ENCODE measurements around the gene ZMAT3. TPM values are rescaled to one million over a fixed set of nuclear protein-coding genes. Genes with fewer than 3 reads are reported as not detected.

Gene ZMAT3
- total and polyA plus RNA-seq, 2 of the 4 experiments (the other 2 are of a cell fraction): 11.7 to 14.3 TPM

DNA sequence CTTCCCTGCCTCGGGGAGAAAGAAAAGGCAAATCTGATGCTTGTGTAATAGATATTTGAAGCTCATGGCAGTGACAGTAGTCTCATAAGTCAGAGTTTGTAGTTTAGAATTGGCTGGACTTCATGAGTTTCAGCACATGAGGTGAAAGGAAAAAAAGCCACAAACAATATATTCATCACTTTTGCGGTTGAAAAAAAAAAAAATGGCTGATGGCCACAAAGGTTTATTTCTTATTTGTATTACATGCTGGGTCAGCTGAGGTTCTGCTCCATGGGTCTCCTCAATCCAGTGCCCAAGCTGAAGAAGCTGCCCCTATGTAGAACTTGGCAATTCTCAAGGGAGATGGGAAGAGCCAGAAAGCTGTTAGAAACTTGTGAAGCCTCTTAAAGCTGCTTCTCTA is 2.2 kb upstream of the ZMAT3 start:
- BruUV-seq (replicated peaks): no TSS peak
- POLR2A ChIA-PET (ENCODE audit: unreplicated experiment): no interaction called here

More for the DNA sequence above, 2.2 kb upstream of the ZMAT3 start:
- Histone ChIP-seq H2BK120ac (ENCODE audit: low read depth, low read length) (no peak overlapping the region), H3K9ac (ENCODE audit: low read depth, low read length) (no peak overlapping the region), H3K14ac (replicated peaks; ENCODE audit: low read depth, low read length) (no peak overlapping the region), H3K36me3 (ENCODE audit: control insufficient read depth, insufficient read depth, low read length) (no peaks in the 10 kb centered on the region), H2AK9ac (replicated peaks; ENCODE audit: low read depth, low read length, poor library complexity) (no peak overlapping the region), H2AK5ac (ENCODE audit: low read depth, low read length) (no peak overlapping the region), H4K91ac (ENCODE audit: insufficient read depth, low read depth, low read length) (no peak overlapping the region), H3K4me3 (ENCODE audit: insufficient read depth, low read depth, low read length) (no peak overlapping the region), H4K8ac (ENCODE audit: low read depth in 2 of 2, low read length in 2 of 2) (no peak overlapping the region), H3K27me3 (ENCODE audit: control insufficient read depth, insufficient read depth, low read length) (no peaks in the 10 kb centered on the region), H3K56ac (ENCODE audit: extremely low read depth, insufficient read depth, low read length) (no peak overlapping the region), H3K4me2 (ENCODE audit: low read depth, low read length) (no peak overlapping the region), H3K18ac (ENCODE audit: low read depth, low read length) (no peak overlapping the region), H3K9me3 (ENCODE audit: control insufficient read depth, insufficient read depth, low read length) (no peaks in the 10 kb centered on the region), H3K79me1 (ENCODE audit: low read depth in 1 of 2, low read length in 2 of 2) (peaks cover 3 to 16% of the 10 kb centered on the region in 2 experiments; a peak in 3 of 4 replicates), H2BK15ac (ENCODE audit: low read depth, low read length) (no peak overlapping the region), H4K5ac (ENCODE audit: low read depth, low read length) (no peak overlapping the region), H3K23ac (ENCODE audit: low read depth, low read length) (no peak overlapping the region), H3K4ac (ENCODE audit: low read depth, low read length) (no peak overlapping the region), H2BK20ac (ENCODE audit: low read depth, low read length) (peak overlapping the region; percentile 10; the same call in 1 of the 2 replicates), H4K20me1 (ENCODE audit: insufficient read depth, low read length) (peaks cover 3% of the 10 kb centered on the region; the same call in 1 of the 2 replicates), H2AFZ (replicated peaks; ENCODE audit: low read length, poor library complexity) (no peak overlapping the region), H2BK5ac (ENCODE audit: low read depth, low read length, poor library complexity, severe bottlenecking) (no peak overlapping the region), H3K4me1 (ENCODE audit: control insufficient read depth, insufficient read depth, low read length) (peaks cover 2% of the 10 kb centered on the region; the same call in 1 of the 2 replicates), H3K9me1 (ENCODE audit: insufficient read depth, low read length) (peaks cover 4% of the 10 kb centered on the region; the same call in 1 of the 2 replicates), H3K27ac (ENCODE audit: insufficient read depth, low read length) (no peak overlapping the region)
- DNase-seq: no peak
- WGBS, 2 experiments (ENCODE audit: extremely low coverage in 2 of 2, insufficient read length in 1 of 2): no CpG with 5 or more reads among the region's 2 CpGs
- CTCF ChIA-PET: no interaction called here
- intact Hi-C loops (cut with micrococcal nuclease) (loop anchor here (5.0 kb wide), 1 partner anchor 57 kb away; no protein-coding TSS in a partner anchor), dilution Hi-C loops (cut with HindIII; ENCODE audit: low sequenced_read_pairs, unreplicated experiment) (no loop called here), in situ Hi-C loops (cut with MboI; ENCODE audit: low sequenced_read_pairs) (no loop called here)
- no peak for TF ChIP-seq SMC3 (IDR thresholded peaks at IDR 0.05; ENCODE audit: low read depth, low read length)
- TF ChIP-seq RAD21 (IDR thresholded peaks at IDR 0.05; ENCODE audit: low read length): no peak
- TF ChIP-seq MAFK (IDR thresholded peaks at IDR 0.05; ENCODE audit: low read depth, low read length): no peak
- TF ChIP-seq, protein P1, sequence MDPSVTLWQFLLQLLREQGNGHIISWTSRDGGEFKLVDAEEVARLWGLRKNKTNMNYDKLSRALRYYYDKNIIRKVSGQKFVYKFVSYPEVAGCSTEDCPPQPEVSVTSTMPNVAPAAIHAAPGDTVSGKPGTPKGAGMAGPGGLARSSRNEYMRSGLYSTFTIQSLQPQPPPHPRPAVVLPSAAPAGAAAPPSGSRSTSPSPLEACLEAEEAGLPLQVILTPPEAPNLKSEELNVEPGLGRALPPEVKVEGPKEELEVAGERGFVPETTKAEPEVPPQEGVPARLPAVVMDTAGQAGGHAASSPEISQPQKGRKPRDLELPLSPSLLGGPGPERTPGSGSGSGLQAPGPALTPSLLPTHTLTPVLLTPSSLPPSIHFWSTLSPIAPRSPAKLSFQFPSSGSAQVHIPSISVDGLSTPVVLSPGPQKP (IDR thresholded peaks at IDR 0.05; ENCODE audit: borderline replicate concordance, low read depth, low read length): no peak
- no peak for TF ChIP-seq CHD1 (IDR thresholded peaks at IDR 0.05; ENCODE audit: low read depth, low read length)
- TF ChIP-seq MXI1 (IDR thresholded peaks at IDR 0.05; ENCODE audit: borderline replicate concordance, low read depth, low read length): no peak
- TF ChIP-seq MAZ (IDR thresholded peaks at IDR 0.05; ENCODE audit: borderline replicate concordance, low read depth, low read length): no peak
- TF ChIP-seq RFX5 (IDR thresholded peaks at IDR 0.05; ENCODE audit: low read depth, low read length): no peak
- no peak for ATAC-seq (ENCODE audit: low read depth)

Data from IMR-90 (cell line).